Measurements from ENCODE around the gene PARD6A. TPM values are rescaled to one million over a fixed set of nuclear protein-coding genes. Genes with fewer than 3 reads are reported as not detected.

Gene PARD6A
- total and polyA plus RNA-seq, 2 of the 13 experiments (the other 11 are each of a cell fraction or from before 2014, with no cell fraction given): 3.5 to 4.3 TPM

GRCh38 chr16:67672739-67673662, 12.2 kb downstream of the PARD6A start (continued):
- TF ChIP-seq ATF6 (CRISPR knock-in tag; conservative IDR thresholded peaks at IDR 0.05): peak; percentile 63; the same call in 1 of the 2 replicates
- TF ChIP-seq MED8 (CRISPR knock-in tag; IDR thresholded peaks at IDR 0.05; ENCODE audit: insufficient replicate concordance): no peak
- TF ChIP-seq MED13 (CRISPR knock-in tag; IDR thresholded peaks at IDR 0.05): 0 out of 2 replicates have a peak, but pooled peaks have one; percentile 31
- TF ChIP-seq HNF1B (CRISPR knock-in tag; IDR thresholded peaks at IDR 0.05): peak; percentile 63
- peak; percentile 21; the same call in 1 of the 2 replicates for TF ChIP-seq NCOA2 (CRISPR knock-in tag; IDR thresholded peaks at IDR 0.05)
- TF ChIP-seq MIER3 (CRISPR knock-in tag; IDR thresholded peaks at IDR 0.05; ENCODE audit: borderline replicate concordance): 0 out of 2 replicates have a peak, but pooled peaks have one; percentile 32
- TF ChIP-seq NR1H2 (CRISPR knock-in tag; IDR thresholded peaks at IDR 0.05; ENCODE audit: borderline replicate concordance, low read depth): no peak
- TF ChIP-seq KLF11 (CRISPR knock-in tag; IDR thresholded peaks at IDR 0.05): no peak
- peak; percentile 41; the same call in 1 of the 2 replicates for TF ChIP-seq SAP130 (CRISPR knock-in tag; IDR thresholded peaks at IDR 0.05; ENCODE audit: low read depth)
- TF ChIP-seq THAP8 (CRISPR knock-in tag; IDR thresholded peaks at IDR 0.05; ENCODE audit: borderline replicate concordance): no peak
- no peak for TF ChIP-seq ZNF775 (CRISPR knock-in tag; IDR thresholded peaks at IDR 0.05; ENCODE audit: borderline replicate concordance)
- no peak for TF ChIP-seq GMEB1 (CRISPR knock-in tag; IDR thresholded peaks at IDR 0.05; ENCODE audit: borderline replicate concordance)
- peak; percentile 55; the same call in 1 of the 2 replicates for TF ChIP-seq ZFP91 (CRISPR knock-in tag; IDR thresholded peaks at IDR 0.05; ENCODE audit: borderline replicate concordance)
- peak; percentile 26; the same call in 1 of the 2 replicates for TF ChIP-seq ARID5B (CRISPR knock-in tag; IDR thresholded peaks at IDR 0.05)
- TF ChIP-seq SPEN (CRISPR knock-in tag; IDR thresholded peaks at IDR 0.05; ENCODE audit: low read depth): no peak; the same call in 1 of the 2 replicates

Measured in HepG2 (cell line).